ENCODE data around the gene PPIL1. TPM values are rescaled to one million over a fixed set of nuclear protein-coding genes. Genes with fewer than 3 reads are reported as not detected.

PPIL1 gene
- total and polyA plus RNA-seq, 10 of the 15 experiments (the other 5 are each of a cell fraction or from before 2014, with no cell fraction given): 39.5 to 95.8 (median 70.5) TPM

- TF ChIP-seq SKIL (IDR thresholded peaks at IDR 0.05; ENCODE audit: low read depth, poor library complexity, severe bottlenecking): no peak
- TF ChIP-seq SUZ12 (IDR thresholded peaks at IDR 0.05; ENCODE audit: unreplicated experiment): no peak
- TF ChIP-seq CBX3 (IDR thresholded peaks at IDR 0.05; ENCODE audit: borderline replicate concordance, low read depth): no peak
- TF ChIP-seq EP300 (IDR thresholded peaks at IDR 0.05; ENCODE audit: borderline replicate concordance in 1 of 2, control insufficient read depth in 1 of 2, low read depth in 2 of 2, low read length in 2 of 2): no peak
- TF ChIP-seq RAD51 (IDR thresholded peaks at IDR 0.05): no peak
- TF ChIP-seq NBN (IDR thresholded peaks at IDR 0.05): no peak
- TF ChIP-seq WRNIP1 (IDR thresholded peaks at IDR 0.05; ENCODE audit: borderline replicate concordance, low read depth, low read length): no peak
- TF ChIP-seq NKRF (conservative IDR thresholded peaks at IDR 0.05): no peak
Measured at GRCh38 chr6:36890112-36890663, 15.6 kb upstream of the PPIL1 start (continued).

Data from GM12878 (cell line).